T follicular helper cell (primary cell): ENCODE measurements around the gene FAM210B.
A peak's percentile ranks its signal among the peaks of the same experiment; 100 is the strongest.
"Not testable (repeated sequence)": the region's sequence is repeated elsewhere in the genome, so short reads cannot be mapped to it uniquely, and the experiment has no call there.

ENCODE experiments used
- DNase-seq: peaks from one replicate; pipeline ENCODE4 v3.0.0-alpha.2; 2020; ENCODE audit warnings: low read depth

The FAM210B gene

DNA sequence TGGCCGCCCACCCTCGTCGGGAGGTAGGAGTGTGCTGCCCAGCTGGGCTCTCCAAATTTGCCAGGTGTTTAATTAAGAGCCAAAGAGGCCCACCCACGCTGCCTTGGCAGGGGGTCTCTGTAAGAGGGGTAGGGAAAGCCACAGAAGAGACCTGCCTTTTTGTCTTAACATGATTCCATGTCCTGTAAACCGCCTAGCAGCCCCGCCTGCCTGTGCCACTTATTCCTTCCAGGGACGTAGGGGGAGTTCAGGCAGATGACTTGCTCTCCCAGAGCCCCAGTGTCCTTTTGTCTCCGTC lies 2.1 kb downstream of the FAM210B start:
- no peak for DNase-seq

DNA sequence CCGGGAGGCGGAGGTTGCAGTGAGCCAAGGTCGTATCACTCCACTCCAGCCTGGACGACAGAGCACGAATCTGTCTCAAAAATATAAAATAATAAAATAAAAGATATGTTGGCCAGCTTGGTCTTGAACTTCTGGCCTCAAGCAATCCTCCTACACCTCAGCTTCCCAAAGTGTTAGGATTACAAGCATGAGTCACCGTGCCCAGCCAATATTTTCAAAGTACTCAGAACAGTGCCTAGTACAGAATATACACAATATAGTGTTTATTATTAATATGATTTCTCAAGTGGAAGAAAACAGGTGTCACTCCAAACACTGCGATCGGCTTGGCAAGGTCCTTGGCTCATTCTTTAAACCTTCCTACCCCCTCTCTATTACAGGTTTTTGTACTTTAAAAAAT lies 3.1 kb downstream of the FAM210B start:
- no peak for DNase-seq

- no peak for DNase-seq
These were observed 4.1 kb downstream of the FAM210B start for GRCh38 chr20:56362833-56363413.

GRCh38 chr20:56363491-56363890 lies 4.7 kb downstream of the FAM210B start:
- DNase-seq = no peak

GRCh38 chr20:56368351-56369134 lies 9.8 kb downstream of the FAM210B start:
- no peak for DNase-seq

- DNase-seq = no peak
These were observed 10.4 kb downstream of the FAM210B start for GRCh38 chr20:56369179-56369578.

GRCh38 chr20:56371977-56372376 lies 13.2 kb downstream of the FAM210B start:
- no peak for DNase-seq

DNA sequence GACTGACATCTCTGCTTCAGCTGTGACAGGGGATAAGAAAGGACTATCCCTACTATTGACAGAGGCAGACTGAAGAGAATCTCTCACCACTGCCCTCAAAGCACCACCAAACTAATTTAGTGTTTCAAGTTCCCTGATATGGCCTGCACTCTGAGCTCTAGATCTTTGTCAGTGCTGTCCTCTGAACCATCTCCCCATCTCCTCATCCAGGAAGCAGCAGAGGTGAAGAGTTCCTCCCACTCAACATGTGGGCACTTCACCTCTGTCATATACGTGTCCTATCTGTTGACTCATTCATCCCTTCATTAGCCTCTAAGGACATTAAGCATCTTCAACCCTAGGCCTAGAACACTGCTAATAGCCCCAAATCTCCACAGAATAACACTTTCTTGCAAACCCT lies 14.1 kb downstream of the FAM210B start:
- DNase-seq = no peak

DNA sequence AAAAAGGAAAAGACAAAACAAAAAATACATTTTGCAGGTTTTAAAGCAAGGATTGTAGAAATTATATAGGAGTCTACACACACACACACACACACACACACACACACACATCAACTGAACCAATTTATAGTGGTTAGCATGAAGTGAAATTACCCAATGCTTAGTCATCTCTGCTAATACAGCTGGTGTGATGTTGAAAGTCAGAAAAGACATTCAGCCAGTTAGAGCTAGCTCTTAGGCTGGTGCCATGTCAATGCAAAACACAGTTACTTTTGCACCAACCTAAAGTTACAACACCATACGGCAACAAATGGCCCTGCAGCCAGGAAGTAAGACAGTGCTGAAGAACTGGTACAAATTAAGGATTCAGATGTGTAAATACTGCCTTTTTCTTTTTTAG lies 15.2 kb downstream of the FAM210B start:
- DNase-seq = no peak

- DNase-seq = no peak
These were observed 17.6 kb downstream of the FAM210B start for GRCh38 chr20:56376331-56376730.

DNA sequence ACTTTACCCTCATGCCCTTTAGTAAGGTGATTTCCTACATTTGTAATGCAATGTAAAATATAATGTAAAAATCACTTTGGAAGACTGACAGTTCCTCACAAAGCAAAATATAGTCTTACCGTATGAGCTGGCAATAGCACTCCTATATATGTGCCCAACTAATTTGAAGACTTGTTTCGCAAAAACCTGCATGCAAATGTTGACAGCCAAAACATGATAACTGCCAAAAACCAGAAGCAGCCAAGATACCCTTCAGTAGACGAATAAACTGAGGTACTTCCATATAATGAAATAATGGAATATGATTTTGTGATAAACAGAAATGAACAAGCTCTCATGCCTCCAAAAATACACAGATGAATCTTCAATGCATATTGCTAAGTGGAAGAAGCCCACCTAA lies 19.6 kb downstream of the FAM210B start:
- DNase-seq = no peak

GRCh38 chr20:56380375-56380774 lies 21.6 kb downstream of the FAM210B start:
- no peak for DNase-seq

GRCh38 chr20:56381501-56381900 lies 22.7 kb downstream of the FAM210B start:
- no peak for DNase-seq

GRCh38 chr20:56382696-56383095 lies 23.9 kb downstream of the FAM210B start:
- no peak for DNase-seq

GRCh38 chr20:56383334-56383733 lies 24.6 kb downstream of the FAM210B start:
- DNase-seq = no peak

DNA sequence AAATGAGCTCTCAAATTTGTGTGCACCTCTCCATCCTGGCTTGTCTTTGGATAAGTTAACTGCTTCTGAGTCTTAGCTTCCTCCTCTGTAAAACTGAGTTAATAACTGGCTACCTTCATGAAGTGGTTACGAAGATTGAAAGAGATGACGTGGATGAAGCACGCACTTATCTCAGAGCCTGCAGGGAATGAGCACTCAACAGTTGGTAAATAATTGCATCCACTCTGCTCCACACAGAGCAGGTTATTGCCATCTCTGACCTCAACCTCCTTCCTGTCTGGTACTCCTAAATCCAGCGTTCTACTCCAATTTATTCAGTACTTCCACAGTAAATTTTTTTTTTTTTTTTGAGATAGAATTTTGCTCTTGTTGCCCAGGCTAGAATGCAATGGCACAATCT lies 26.4 kb downstream of the FAM210B start:
- DNase-seq = no peak

DNA sequence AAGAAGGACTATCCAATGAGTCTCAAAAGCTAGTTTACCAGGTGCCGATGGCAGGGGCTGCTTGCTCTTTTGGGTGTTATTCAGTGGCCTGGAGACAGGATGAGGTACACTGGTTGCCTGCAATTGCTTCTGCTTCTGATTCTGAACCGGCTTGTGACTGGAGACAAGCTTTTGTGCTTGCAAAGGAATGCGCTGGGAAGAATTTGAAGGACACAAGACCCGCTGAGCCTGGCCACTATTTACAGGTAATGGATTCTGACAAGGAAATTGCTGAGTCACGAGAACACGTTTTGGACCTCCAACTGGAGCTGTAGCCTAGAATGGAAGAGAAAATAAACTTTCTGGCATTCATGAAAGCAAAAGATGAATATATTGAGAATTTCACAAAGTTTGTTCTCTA lies 27.4 kb downstream of the FAM210B start:
- DNase-seq = no peak

DNA sequence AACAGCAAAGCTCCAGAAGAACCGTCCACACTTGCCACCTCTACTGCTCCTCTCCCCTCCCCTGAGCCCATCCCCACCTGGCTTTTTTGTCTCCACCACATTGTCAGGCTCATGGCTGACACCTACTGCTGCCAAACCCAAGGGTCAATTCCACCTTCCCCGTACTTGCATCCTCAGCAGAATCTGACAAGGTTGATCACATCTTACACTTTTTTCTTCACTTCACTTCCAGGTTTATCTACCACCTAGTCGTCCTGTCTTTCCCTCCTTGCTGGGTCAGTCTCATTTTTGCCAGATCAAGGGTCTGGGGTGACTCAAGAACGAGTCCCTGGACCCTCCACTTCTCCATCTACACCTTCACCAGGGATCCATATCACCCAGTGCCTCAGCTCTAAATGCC lies 30.1 kb downstream of the FAM210B start:
- no peak for DNase-seq

DNA sequence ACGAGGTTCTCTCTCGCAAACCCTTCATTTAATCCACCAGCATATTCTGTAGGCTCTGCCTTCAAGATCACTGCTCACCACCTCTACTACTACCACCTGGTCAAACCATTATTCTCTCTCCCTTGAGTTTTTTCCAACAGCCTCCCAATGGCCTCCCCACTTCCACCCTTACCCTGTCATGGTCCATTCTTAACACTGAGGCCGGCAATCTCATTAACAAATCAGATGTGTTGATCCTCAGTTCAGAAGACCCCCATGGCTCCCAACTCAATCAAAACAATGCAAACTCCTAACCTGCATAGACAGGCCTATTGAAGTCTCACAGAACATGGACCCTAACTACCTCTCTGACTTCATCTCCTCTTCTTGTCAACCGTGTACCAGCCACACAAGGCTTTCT lies 31.0 kb downstream of the FAM210B start:
- DNase-seq = no peak

GRCh38 chr20:56390396-56390795 lies 31.6 kb downstream of the FAM210B start:
- DNase-seq = not testable (repeated sequence)

DNA sequence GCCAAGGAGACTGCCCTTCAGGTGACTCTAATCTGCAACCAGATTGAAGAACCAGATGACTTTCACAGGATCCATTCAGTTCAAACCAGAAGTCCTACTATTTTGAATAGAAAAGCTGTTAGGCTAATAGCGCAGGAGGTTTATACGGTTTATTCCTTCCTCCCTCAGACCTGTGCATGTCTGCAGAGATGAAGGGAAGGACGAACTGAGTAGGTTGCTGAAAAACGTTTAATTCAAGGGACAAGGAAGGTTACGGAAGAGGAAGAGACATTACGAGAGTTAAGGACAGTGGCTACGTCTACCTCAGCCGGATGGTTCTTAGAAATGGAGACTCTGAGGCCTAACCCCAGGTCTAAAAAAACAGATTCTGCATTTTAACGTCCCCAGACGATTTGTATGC lies 32.3 kb downstream of the FAM210B start:
- DNase-seq = no peak

DNA sequence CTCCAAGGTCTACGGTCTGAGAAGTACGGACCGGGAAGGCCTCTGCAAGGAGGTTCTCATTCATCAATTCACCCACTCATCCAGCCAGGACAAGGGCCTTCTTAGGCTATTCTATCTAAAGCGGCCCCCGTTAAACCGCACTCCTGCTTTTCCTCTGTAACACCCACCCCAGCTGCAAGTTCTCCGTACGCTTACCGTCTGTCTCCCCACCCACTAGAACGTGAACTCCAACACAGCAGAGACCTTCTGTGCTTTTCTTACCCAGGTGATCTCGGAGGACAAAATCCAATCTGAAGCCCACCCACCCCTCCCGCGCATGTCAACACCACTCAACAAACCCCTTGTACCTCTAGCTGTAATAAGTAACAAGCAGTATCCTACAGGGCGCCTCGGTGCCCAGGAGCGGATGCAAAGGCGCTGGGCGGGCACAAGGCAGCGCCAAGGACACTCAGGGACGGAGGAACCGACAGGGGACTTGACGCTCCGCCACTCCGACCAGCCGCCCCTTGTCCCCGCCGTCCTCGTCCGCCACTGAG lies 32.9 kb downstream of the FAM210B start:
- DNase-seq = no peak

DNA sequence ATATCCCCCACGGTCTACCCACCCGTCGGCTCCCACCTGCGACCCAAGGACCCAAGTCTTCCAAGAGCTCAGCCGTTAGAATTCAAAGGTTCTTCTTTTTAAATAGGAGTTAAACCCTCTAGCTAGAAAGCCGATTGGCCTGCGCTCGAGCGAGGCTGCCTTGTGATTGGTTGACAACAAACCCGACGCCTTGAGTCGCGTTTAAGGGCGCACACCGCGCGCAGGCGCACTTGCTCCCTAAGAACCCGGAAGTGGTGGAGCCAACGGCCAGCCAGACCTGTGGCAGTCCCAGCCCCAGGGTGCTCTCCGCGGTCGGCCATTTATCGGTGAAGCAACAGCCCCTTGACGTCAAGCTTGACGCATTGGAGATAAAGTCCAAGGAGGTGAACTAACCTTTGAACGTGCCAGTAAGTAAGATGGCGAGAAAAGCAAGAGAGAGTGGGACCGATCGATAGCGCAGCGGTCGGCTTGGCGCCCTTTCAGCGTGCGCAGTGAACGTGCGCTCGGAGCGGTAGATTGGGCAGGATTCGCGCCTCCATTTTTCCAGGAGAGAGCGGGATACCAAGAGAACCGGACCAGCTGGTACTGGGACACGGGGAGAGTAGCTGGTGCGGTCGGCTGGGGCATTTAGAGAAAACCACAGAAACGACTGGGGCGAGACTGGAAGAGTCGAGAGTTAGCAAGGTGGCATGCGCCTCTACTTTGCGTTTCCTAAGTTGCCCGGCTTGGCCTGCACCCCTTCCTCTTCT lies 33.5 kb downstream of the FAM210B start, which contains the start of the genes AURKA and CSTF1:
Gene AURKA (minus strand): TSS at position 84 of the 749 bp plus-strand sequence. CDS start 4,018 bp downstream, outside the sequence.
Gene CSTF1 (plus strand): TSS at position 514 of the 749 bp plus-strand sequence. CDS start 2,908 bp downstream, outside the sequence.
- DNase-seq = peak; percentile 99
